Kidney epithelial cell (primary cell): Measurements from ENCODE around the gene IMPA2. TPM values are rescaled to one million over a fixed set of nuclear protein-coding genes. Genes with fewer than 3 reads are reported as not detected.

Experiments used
- DNase-seq: peaks from one replicate; pipeline ENCODE4 v3.0.0-alpha.2; 2010; ENCODE audit warnings: low read depth
- H3K27me3 ChIP-seq: 2 replicates; pipeline ENCODE4 v1.6.0; 2011; ENCODE audit warnings: low read length; ENCODE audit not compliant: control insufficient read depth, insufficient read depth
- H3K36me3 ChIP-seq: 2 replicates; pipeline ENCODE4 v1.5.1; 2011; ENCODE audit warnings: low read length; ENCODE audit not compliant: control insufficient read depth, insufficient read depth
- H3K4me3 ChIP-seq: 2 replicates; pipeline ENCODE4 v1.5.1; 2011; ENCODE audit warnings: low read depth, mild to moderate bottlenecking, control low read depth, low read length
- total RNA-seq: library from RNA; depleted of rRNA; stranded (reverse); fragments of >200 nt; gene quantifications from 2 replicates; pipeline ENCODE4 v1.2.3, GENCODE V29; 2015
- TF ChIP-seq, protein P1 (sequence below): IDR thresholded peaks from 2 replicates; pipeline ENCODE4 v1.5.1; 2011; ENCODE audit warnings: mild to moderate bottlenecking, moderate library complexity, low read length, control low read depth, inconsistent platforms; ENCODE audit not compliant: insufficient read depth, poor library complexity, severe bottlenecking

Gene IMPA2
- total RNA-seq, 1 donor from 2014 or later = 24.9 TPM

DNA sequence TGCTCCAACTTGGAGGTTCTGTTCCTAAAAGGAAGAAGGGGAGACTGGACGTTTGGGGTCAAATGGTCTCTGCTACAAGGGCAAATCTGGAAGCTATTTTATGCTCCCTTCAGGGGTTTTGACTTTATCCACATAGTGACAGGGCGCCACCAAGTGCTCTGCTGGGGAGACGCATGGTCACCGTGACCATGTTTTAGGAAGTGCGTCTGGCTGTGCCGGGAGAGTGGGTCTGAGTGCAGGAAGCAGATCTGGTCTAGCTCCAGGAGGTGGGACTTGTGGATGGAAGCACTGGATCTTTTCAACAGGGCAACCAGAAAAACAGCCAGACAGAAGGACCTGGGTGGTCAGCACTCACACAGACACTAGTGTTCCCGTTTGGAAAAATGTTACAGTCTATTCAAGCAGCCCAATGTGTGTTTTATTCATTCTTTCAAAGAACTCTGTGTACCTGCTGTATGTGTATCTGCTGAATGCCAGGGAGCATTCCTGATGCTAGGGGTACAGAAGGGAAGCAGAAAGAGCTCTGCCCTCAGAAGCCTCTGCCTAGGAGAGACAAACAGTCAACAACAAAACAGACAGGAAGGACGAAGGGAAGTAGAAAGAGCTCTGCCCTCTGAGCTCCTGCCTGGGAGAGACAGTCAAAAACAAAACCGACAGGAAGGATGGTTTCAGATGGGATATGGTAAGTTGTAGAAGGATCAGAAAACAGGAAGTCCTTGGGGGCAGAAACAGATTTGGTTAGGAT, 14.3 kb downstream of the IMPA2 start:
- H3K27me3 ChIP-seq = no peaks in the 10 kb centered on the region
- no peak overlapping the region for H3K4me3 ChIP-seq
- no peak for DNase-seq
- TF ChIP-seq, protein P1, sequence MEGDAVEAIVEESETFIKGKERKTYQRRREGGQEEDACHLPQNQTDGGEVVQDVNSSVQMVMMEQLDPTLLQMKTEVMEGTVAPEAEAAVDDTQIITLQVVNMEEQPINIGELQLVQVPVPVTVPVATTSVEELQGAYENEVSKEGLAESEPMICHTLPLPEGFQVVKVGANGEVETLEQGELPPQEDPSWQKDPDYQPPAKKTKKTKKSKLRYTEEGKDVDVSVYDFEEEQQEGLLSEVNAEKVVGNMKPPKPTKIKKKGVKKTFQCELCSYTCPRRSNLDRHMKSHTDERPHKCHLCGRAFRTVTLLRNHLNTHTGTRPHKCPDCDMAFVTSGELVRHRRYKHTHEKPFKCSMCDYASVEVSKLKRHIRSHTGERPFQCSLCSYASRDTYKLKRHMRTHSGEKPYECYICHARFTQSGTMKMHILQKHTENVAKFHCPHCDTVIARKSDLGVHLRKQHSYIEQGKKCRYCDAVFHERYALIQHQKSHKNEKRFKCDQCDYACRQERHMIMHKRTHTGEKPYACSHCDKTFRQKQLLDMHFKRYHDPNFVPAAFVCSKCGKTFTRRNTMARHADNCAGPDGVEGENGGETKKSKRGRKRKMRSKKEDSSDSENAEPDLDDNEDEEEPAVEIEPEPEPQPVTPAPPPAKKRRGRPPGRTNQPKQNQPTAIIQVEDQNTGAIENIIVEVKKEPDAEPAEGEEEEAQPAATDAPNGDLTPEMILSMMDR = peak; percentile 75
- no peaks in the 10 kb centered on the region for H3K36me3 ChIP-seq

DNA sequence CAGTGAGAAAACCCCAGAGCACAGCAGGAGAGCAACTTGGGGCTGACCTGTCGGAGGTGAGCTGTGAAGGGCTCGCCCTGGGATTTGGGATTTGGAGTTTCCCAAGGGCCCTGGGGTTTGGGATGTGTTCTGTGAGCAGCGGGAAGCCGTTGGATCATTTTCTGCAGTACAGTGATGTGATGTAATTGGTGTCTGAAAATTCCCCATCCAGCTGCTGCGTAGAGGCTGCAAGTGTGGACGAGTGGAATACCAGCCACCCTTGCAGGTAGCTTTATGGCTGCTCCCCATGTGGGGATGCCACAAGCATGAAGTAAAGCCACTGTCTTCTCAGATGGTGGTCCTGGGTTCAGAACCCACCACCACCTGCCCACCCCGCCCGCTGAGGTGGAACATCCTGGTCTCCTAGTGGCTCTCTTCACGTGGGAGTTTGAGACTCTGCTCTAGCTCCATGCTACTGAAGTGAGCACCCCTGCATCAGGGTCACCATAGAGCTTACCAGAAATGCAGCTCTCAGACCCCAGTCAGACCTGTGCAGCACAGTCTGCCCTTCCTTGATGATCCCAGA, 15.0 kb downstream of the IMPA2 start:
- DNase-seq = no peak
- H3K27me3 ChIP-seq = no peaks in the 10 kb centered on the region
- TF ChIP-seq, protein P1 = no peak
- H3K4me3 ChIP-seq = no peak overlapping the region
- H3K36me3 ChIP-seq = no peaks in the 10 kb centered on the region

DNA sequence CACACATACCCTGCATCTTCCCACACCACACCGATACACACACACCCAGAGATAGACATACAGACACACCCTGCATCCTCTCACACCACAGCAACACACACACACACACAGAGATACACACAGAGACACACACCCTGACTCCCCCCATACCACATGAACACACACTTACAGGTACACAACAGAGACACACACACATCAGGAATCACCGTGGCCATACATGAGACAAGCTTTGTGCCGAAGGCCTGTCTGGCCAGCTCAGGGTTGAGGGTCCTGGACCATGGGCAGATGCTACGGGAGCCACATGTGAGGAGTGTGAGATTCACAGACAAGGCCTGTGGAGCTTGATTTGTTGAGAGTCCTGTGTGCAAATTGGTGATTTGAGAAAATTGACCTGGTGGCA, 15.6 kb downstream of the IMPA2 start:
- Histone ChIP-seq H3K27me3 (no peaks in the 10 kb centered on the region), H3K4me3 (no peak overlapping the region), H3K36me3 (no peaks in the 10 kb centered on the region)
- TF ChIP-seq, protein P1 = no peak
- no peak for DNase-seq

DNA sequence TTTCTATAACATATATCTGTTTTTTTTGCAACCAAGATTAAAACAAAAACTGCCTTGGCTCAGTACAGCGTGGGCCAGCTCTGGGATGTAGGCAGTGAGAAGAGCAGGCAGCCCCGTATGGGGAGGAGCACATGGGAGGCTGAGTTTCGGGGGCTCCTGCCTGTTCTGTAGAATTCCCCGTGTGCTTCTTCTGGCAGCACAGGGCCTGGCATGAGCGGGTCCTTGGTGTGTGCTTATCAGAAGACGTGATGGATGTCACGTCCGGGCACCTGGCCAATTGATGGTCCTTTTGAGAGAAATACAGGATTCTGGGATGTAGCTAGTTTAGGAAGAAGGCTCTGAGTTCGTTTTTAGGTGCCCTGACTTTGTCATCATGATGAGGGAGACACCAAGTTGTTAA, 16.2 kb downstream of the IMPA2 start:
- DNase-seq = no peak
- H3K27me3 ChIP-seq = no peaks in the 10 kb centered on the region
- H3K4me3 ChIP-seq = no peak overlapping the region
- no peaks in the 10 kb centered on the region for H3K36me3 ChIP-seq
- TF ChIP-seq, protein P1 = no peak

DNA sequence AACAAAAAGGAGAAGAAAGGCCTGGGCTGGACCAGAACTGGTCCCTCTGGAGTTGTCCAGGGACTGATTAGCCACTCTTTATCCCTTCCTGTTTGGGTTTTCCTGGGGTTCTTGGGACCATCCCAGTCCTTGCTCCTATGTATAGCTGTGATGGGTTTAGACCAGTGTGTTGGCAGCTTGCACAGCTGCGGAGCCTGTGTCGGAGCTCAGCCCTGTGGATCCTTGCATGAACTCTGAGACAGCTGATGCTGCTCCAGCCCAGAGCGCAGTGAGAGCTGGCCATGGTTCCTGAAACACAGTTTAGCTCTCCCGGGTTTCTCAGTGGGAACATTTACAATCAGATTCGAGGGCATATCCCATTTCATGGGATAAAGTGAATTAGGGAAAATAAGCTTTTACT, 16.9 kb downstream of the IMPA2 start:
- no peak for DNase-seq
- Histone ChIP-seq H3K27me3 (no peaks in the 10 kb centered on the region), H3K4me3 (no peak overlapping the region), H3K36me3 (no peaks in the 10 kb centered on the region)
- TF ChIP-seq, protein P1 = no peak

DNA sequence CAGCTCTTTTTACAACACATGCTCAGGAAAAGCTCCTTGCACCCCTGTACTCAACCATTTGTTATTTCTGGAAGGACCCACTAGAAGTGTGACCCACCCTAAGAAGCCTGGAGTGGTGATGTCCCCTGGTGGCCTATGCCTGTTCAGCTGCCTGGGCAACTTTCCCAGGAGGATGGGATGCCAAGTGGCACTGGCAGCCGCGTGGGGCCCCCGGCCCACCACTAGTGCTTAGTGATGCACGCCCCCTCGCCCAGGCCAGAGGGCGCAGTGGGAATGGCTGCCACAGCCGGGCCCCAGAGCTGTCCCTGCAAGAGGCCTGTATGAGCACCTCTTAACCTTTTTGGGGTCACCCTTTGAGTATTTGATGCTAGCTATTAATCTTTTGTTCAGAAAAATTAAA, 18.1 kb downstream of the IMPA2 start:
- TF ChIP-seq, protein P1 = no peak
- Histone ChIP-seq H3K36me3 (no peaks in the 10 kb centered on the region), H3K4me3 (no peak overlapping the region), H3K27me3 (no peaks in the 10 kb centered on the region)
- DNase-seq = no peak
